Keratinocyte (primary cell): ENCODE results near the gene NCAPD3. TPM values are rescaled to one million over a fixed set of nuclear protein-coding genes. Genes with fewer than 3 reads are reported as not detected.
A peak's percentile ranks its signal among the peaks of the same experiment; 100 is the strongest.

Experiments
- DNase-seq: peaks from one replicate; pipeline ENCODE4 v3.0.0-alpha.2; 2011; ENCODE audit warnings: low read depth, missing footprints, low spot score
- FAIRE-seq: peaks from 2 replicates; lab custom pipeline; 2011; peaks lifted over from hg19 to GRCh38; lab: Jason Lieb, UNC
- H2AFZ ChIP-seq: 2 replicates; pipeline ENCODE4 v1.6.0; 2012; ENCODE audit warnings: low read length, control low read depth, inconsistent platforms; ENCODE audit not compliant: control insufficient read depth
- H3K27ac ChIP-seq: 2 replicates; pipeline ENCODE4 v1.5.1; 2011; ENCODE audit warnings: low read length; ENCODE audit not compliant: control insufficient read depth, insufficient read depth
- H3K27me3 ChIP-seq: 3 replicates; pipeline ENCODE4 v1.6.0; 2011; ENCODE audit warnings: low read length; ENCODE audit not compliant: control insufficient read depth, insufficient read depth; ENCODE audit errors: extremely low read depth
- H3K36me3 ChIP-seq, 2 experiments: 2 replicates in 1 of 2; 3 replicates in 1 of 2; pipeline ENCODE4 v1.5.1; 2011; ENCODE audit warnings: low read length in 2 of 2, mild to moderate bottlenecking in 1 of 2; ENCODE audit not compliant: control insufficient read depth in 2 of 2, insufficient read depth in 2 of 2; ENCODE audit errors: extremely low read depth in 1 of 2
- H3K4me1 ChIP-seq: 3 replicates; pipeline ENCODE4 v1.5.1; 2011; ENCODE audit warnings: low read length; ENCODE audit not compliant: control insufficient read depth, insufficient read depth; ENCODE audit errors: extremely low read depth
- H3K4me2 ChIP-seq: 3 replicates; pipeline ENCODE4 v1.6.0; 2011; ENCODE audit warnings: low read depth, low read length; ENCODE audit not compliant: control insufficient read depth, insufficient read depth; ENCODE audit errors: extremely low read depth
- H3K4me3 ChIP-seq, 3 experiments: fragments of 200-600 bp in 1 of 3; sonication (generic) in 1 of 3; 2 replicates in 2 of 3; 3 replicates in 1 of 3; pipeline ENCODE4 v1.5.1; 2011 to 2016; ENCODE audit warnings: low read length in 3 of 3, mild to moderate bottlenecking in 3 of 3, control low read depth in 2 of 3, inconsistent platforms in 1 of 3, low read depth in 1 of 3, mixed read lengths in 1 of 3, mixed run types in 1 of 3, moderate library complexity in 1 of 3; ENCODE audit not compliant: control insufficient read depth in 2 of 3, insufficient read depth in 2 of 3; ENCODE audit errors: extremely low read depth in 1 of 3
- H3K79me2 ChIP-seq: 2 replicates; pipeline ENCODE4 v1.6.0; 2012; ENCODE audit warnings: low read length; ENCODE audit not compliant: control insufficient read depth, insufficient read depth
- H3K9ac ChIP-seq: 3 replicates; pipeline ENCODE4 v1.6.0; 2011; ENCODE audit warnings: low read length; ENCODE audit not compliant: control insufficient read depth, insufficient read depth; ENCODE audit errors: extremely low read depth
- H3K9me1 ChIP-seq: 3 replicates; pipeline ENCODE4 v1.6.0; 2011; ENCODE audit warnings: low read length; ENCODE audit not compliant: control insufficient read depth, insufficient read depth; ENCODE audit errors: extremely low read depth
- H3K9me3 ChIP-seq: 2 replicates; pipeline ENCODE4 v1.5.1; 2012; ENCODE audit warnings: low read depth, low read length; ENCODE audit not compliant: control insufficient read depth
- H4K20me1 ChIP-seq: 3 replicates; pipeline ENCODE4 v1.6.0; 2011; ENCODE audit warnings: low read length; ENCODE audit not compliant: control insufficient read depth, insufficient read depth; ENCODE audit errors: extremely low read depth
- EZH2 ChIP-seq: IDR thresholded peaks from one replicate; pipeline ENCODE4 v1.6.1; 2012; ENCODE audit warnings: inconsistent platforms, mild to moderate bottlenecking, low read length, moderate library complexity
- dilution Hi-C: fragments of 300-500 bp; cut with MboI; formaldehyde crosslinking; loops from one replicate; pipeline ENCODE4 v1.7.0; 2020; ENCODE audit warnings: low sequenced_read_pairs; ENCODE audit not compliant: extremely low pct_ligation_motif_present
- polyA plus RNA-seq, 5 experiments: library from polyadenylated mRNA; depleted of rRNA in 3 of 5; stranded (reverse) in 3 of 5; stranded (forward) in 1 of 5; unstranded in 1 of 5; fragments of >200 nt; gene quantifications; 1 replicate in 1 of 5; 2 replicates in 3 of 5; 3 replicates in 1 of 5; pipeline versions ENCODE4 v1.2.1 to v1.2.3, GENCODE V29; 2011 to 2012; ENCODE audit warnings: missing spikeins in 2 of 5, low read depth in 1 of 5, low replicate concordance in 1 of 5
- TF ChIP-seq, protein P1 (sequence below), 3 experiments: IDR thresholded peaks in 1 of 3; conservative IDR thresholded peaks in 1 of 3; optimal IDR thresholded peaks in 1 of 3; 2 replicates in 2 of 3; 3 replicates in 1 of 3; pipeline versions ENCODE3 to v1.5.1; 2011; ENCODE audit warnings: low read length in 3 of 3, mild to moderate bottlenecking in 3 of 3, moderate library complexity in 2 of 3, control low read depth in 1 of 3, inconsistent platforms in 1 of 3; ENCODE audit not compliant: insufficient read depth in 2 of 3; ENCODE audit errors: extremely low read depth in 1 of 3

The NCAPD3 gene
- polyA plus RNA-seq, 1 donor (not counting 4 experiments of a cell fraction or from before 2014, with no cell fraction given), result 23.0 TPM

GRCh38 chr11:134264966-134265764, 41.4 kb upstream of the NCAPD3 start:
- TF ChIP-seq, protein P1, sequence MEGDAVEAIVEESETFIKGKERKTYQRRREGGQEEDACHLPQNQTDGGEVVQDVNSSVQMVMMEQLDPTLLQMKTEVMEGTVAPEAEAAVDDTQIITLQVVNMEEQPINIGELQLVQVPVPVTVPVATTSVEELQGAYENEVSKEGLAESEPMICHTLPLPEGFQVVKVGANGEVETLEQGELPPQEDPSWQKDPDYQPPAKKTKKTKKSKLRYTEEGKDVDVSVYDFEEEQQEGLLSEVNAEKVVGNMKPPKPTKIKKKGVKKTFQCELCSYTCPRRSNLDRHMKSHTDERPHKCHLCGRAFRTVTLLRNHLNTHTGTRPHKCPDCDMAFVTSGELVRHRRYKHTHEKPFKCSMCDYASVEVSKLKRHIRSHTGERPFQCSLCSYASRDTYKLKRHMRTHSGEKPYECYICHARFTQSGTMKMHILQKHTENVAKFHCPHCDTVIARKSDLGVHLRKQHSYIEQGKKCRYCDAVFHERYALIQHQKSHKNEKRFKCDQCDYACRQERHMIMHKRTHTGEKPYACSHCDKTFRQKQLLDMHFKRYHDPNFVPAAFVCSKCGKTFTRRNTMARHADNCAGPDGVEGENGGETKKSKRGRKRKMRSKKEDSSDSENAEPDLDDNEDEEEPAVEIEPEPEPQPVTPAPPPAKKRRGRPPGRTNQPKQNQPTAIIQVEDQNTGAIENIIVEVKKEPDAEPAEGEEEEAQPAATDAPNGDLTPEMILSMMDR (optimal IDR thresholded peaks at IDR 0.05 in 1 of 3, IDR thresholded peaks at IDR 0.05 in 1 of 3, conservative IDR thresholded peaks at IDR 0.05 in 1 of 3; ENCODE audit: extremely low read depth in 1 of 3, insufficient read depth in 2 of 3, low read length in 3 of 3), result no peak
- TF ChIP-seq EZH2, result no peak
- FAIRE-seq (no peak), DNase-seq (no peak)
- Histone ChIP-seq H3K4me2 (no peak overlapping the region), H3K27me3 (no peaks in the 10 kb centered on the region), H3K4me3 (no peak overlapping the region), H4K20me1 (no peaks in the 10 kb centered on the region), H3K9me1 (no peaks in the 10 kb centered on the region), H3K27ac (no peak overlapping the region), H3K79me2 (peaks cover 3% of the 10 kb centered on the region), H3K9me3 (no peaks in the 10 kb centered on the region), H3K9ac (no peak overlapping the region), H2AFZ (no peak overlapping the region), H3K36me3 (peaks cover 16 to 18% of the 10 kb centered on the region in 2 experiments), H3K4me1 (peaks cover 32% of the 10 kb centered on the region)
- dilution Hi-C loops, result no loop called here

GRCh38 chr11:134261626-134262488, 38.1 kb upstream of the NCAPD3 start:
- FAIRE-seq, result peak; percentile 67
- H2AFZ ChIP-seq, result no peak overlapping the region

More at GRCh38 chr11:134261626-134262488, 38.1 kb upstream of the NCAPD3 start:
- dilution Hi-C loops, result no loop called here
- no peak for DNase-seq
- no peak overlapping the region for H3K4me2 ChIP-seq
- no peak overlapping the region for H3K4me3 ChIP-seq
- H3K79me2 ChIP-seq, result no peaks in the 10 kb centered on the region
- H3K9me1 ChIP-seq, result no peaks in the 10 kb centered on the region
- no peak overlapping the region for H3K27ac ChIP-seq
- TF ChIP-seq, protein P1 (optimal IDR thresholded peaks at IDR 0.05 in 1 of 3, IDR thresholded peaks at IDR 0.05 in 1 of 3, conservative IDR thresholded peaks at IDR 0.05 in 1 of 3; ENCODE audit: extremely low read depth in 1 of 3, insufficient read depth in 2 of 3, low read length in 3 of 3), result peak; percentile 70 to 83 (median 74)
- TF ChIP-seq EZH2, result no peak
- H3K27me3 ChIP-seq, result no peaks in the 10 kb centered on the region
- H3K9me3 ChIP-seq, result no peaks in the 10 kb centered on the region
- H3K4me1 ChIP-seq, result peaks cover 17% of the 10 kb centered on the region
- H3K36me3 ChIP-seq, result peaks cover 24 to 29% of the 10 kb centered on the region in 2 experiments
- H3K9ac ChIP-seq, result no peak overlapping the region
- no peaks in the 10 kb centered on the region for H4K20me1 ChIP-seq
